WTC11 (cell line): ENCODE data around the gene PCID2. TPM values are rescaled to one million over a fixed set of nuclear protein-coding genes. Genes with fewer than 3 reads are reported as not detected.

ENCODE experiments used
- ATAC-seq: fragments of 200-7000 bp; cut with Tn5 transposase; 2 replicates; pipeline ENCODE4 v1.10.0; 2021; ENCODE audit warnings: mild to moderate bottlenecking, moderate library complexity
- CTCF ChIA-PET: fragments of 300-600 bp; sonication (Branson Sonifier 250); formaldehyde crosslinking; loops from one replicate; lab custom pipeline; 2021; ENCODE audit warnings: antibody characterized with exemption; lab: Charles Lee
- POLR2A ChIA-PET: fragments of 350-600 bp; sonication (Branson Sonifier 250); formaldehyde crosslinking; loops from one replicate; lab custom pipeline; 2021; ENCODE audit warnings: antibody characterized with exemption; lab: Charles Lee
- DNase-seq: peaks from one replicate; pipeline ENCODE4 v3.0.0; 2021; ENCODE audit warnings: low spot score
- H3K27ac Mint-ChIP-seq: 2 replicates; pipeline ENCODE4 v1.8.0; 2021; ENCODE audit warnings: mixed read lengths
- H3K27me3 Mint-ChIP-seq: 2 replicates; pipeline ENCODE4 v1.8.0; 2021; ENCODE audit warnings: low read depth, mild to moderate bottlenecking, moderate library complexity, mixed read lengths
- H3K36me3 Mint-ChIP-seq: 2 replicates; pipeline ENCODE4 v1.8.0; 2021; ENCODE audit warnings: mixed read lengths
- H3K4me1 Mint-ChIP-seq: 2 replicates; pipeline ENCODE4 v1.8.0; 2022; ENCODE audit warnings: mixed read lengths
- H3K4me3 Mint-ChIP-seq: 2 replicates; pipeline ENCODE4 v1.8.0; 2021; ENCODE audit warnings: mild to moderate bottlenecking, moderate library complexity, mixed read lengths
- H3K9me3 Mint-ChIP-seq: 2 replicates; pipeline ENCODE4 v1.8.0; 2021; ENCODE audit warnings: mixed read lengths
- ARID4B ChIP-seq: sonication (generic); formaldehyde crosslinking; IDR thresholded peaks from 2 replicates; pipeline ENCODE4 v1.8.0; 2023; ENCODE audit warnings: missing genetic modification reagents, mild to moderate bottlenecking, borderline replicate concordance
- ATF1 ChIP-seq: sonication (generic); formaldehyde crosslinking; IDR thresholded peaks from 2 replicates; pipeline ENCODE4 v1.8.1; 2023; ENCODE audit warnings: mild to moderate bottlenecking, moderate library complexity, missing genetic modification reagents
- CBFB ChIP-seq: sonication (generic); formaldehyde crosslinking; IDR thresholded peaks from 2 replicates; pipeline ENCODE4 v1.8.1; 2022; ENCODE audit warnings: mild to moderate bottlenecking, low read depth, missing genetic modification reagents
- CDX4 ChIP-seq: fragments of 250-450 bp; sonication (Bioruptor Pico); IDR thresholded peaks from 2 replicates; pipeline ENCODE4 v1.9.0; 2021; ENCODE audit warnings: moderate library complexity, mild to moderate bottlenecking, inconsistent platforms, borderline replicate concordance
- CREM ChIP-seq: sonication (generic); formaldehyde crosslinking; IDR thresholded peaks from 2 replicates; pipeline ENCODE4 v1.8.1; 2022; ENCODE audit warnings: mild to moderate bottlenecking, missing genetic modification reagents, moderate library complexity
- CTCF ChIP-seq: fragments of 200-600 bp; IDR thresholded peaks from 2 replicates; pipeline ENCODE4 v1.8.0; 2022; ENCODE audit warnings: antibody characterized with exemption
- E2F5 ChIP-seq: sonication (generic); formaldehyde crosslinking; IDR thresholded peaks from 2 replicates; pipeline ENCODE4 v1.8.1; 2022; ENCODE audit warnings: mild to moderate bottlenecking, moderate library complexity, missing genetic modification reagents
- ETV6 ChIP-seq: sonication (generic); formaldehyde crosslinking; IDR thresholded peaks from 2 replicates; pipeline ENCODE4 v1.8.1; 2022; ENCODE audit warnings: mild to moderate bottlenecking, missing genetic modification reagents
- GRHL2 ChIP-seq: fragments of 250-450 bp; sonication (Bioruptor Pico); IDR thresholded peaks from 2 replicates; pipeline ENCODE4 v1.8.0; 2022; ENCODE audit warnings: mild to moderate bottlenecking, moderate library complexity; ENCODE audit not compliant: insufficient replicate concordance, severe bottlenecking
- IRF1 ChIP-seq: sonication (generic); formaldehyde crosslinking; IDR thresholded peaks from 2 replicates; pipeline ENCODE4 v1.8.0; 2023; ENCODE audit warnings: missing genetic modification reagents
- KAT7 ChIP-seq: sonication (generic); formaldehyde crosslinking; IDR thresholded peaks from 2 replicates; pipeline ENCODE4 v1.8.1; 2023; ENCODE audit warnings: missing genetic modification reagents, mild to moderate bottlenecking, borderline replicate concordance
- NR1H2 ChIP-seq: sonication (generic); formaldehyde crosslinking; IDR thresholded peaks from 2 replicates; pipeline ENCODE4 v1.9.0; 2021; ENCODE audit warnings: mild to moderate bottlenecking, moderate library complexity, missing genetic modification reagents
- PRRX2 ChIP-seq: fragments of 250-450 bp; sonication (Bioruptor Pico); IDR thresholded peaks from 2 replicates; pipeline ENCODE4 v1.8.0; 2021; ENCODE audit warnings: mild to moderate bottlenecking
- SP1 ChIP-seq: sonication (generic); formaldehyde crosslinking; conservative IDR thresholded peaks from 2 replicates; pipeline ENCODE4 v1.8.1; 2022; ENCODE audit warnings: missing genetic modification reagents
- TCF7 ChIP-seq: sonication (generic); formaldehyde crosslinking; IDR thresholded peaks from 2 replicates; pipeline ENCODE4 v1.8.0; 2022; ENCODE audit warnings: mild to moderate bottlenecking, low read depth, missing genetic modification reagents, moderate library complexity
- USF1 ChIP-seq: sonication (generic); formaldehyde crosslinking; IDR thresholded peaks from 2 replicates; pipeline ENCODE4 v1.8.0; 2022; ENCODE audit warnings: mild to moderate bottlenecking, missing genetic modification reagents
- ZBTB21 ChIP-seq: sonication (generic); formaldehyde crosslinking; IDR thresholded peaks from 2 replicates; pipeline ENCODE4 v1.8.1; 2023; ENCODE audit warnings: mild to moderate bottlenecking, missing genetic modification reagents, borderline replicate concordance
- ZNF121 ChIP-seq: sonication (generic); formaldehyde crosslinking; IDR thresholded peaks from 2 replicates; pipeline ENCODE4 v1.8.0; 2023; ENCODE audit warnings: missing genetic modification reagents
- ZNF232 ChIP-seq: sonication (generic); formaldehyde crosslinking; IDR thresholded peaks from 2 replicates; pipeline ENCODE4 v1.8.0; 2022; ENCODE audit warnings: mild to moderate bottlenecking, missing genetic modification reagents
- ZNF671 ChIP-seq: fragments of 250-450 bp; sonication (Bioruptor Pico); IDR thresholded peaks from 2 replicates; pipeline ENCODE4 v1.8.0; 2021; ENCODE audit warnings: mild to moderate bottlenecking
- total RNA-seq: library from RNA; stranded (reverse); gene quantifications from 3 replicates; pipeline ENCODE4 v1.2.3, GENCODE V29; 2021

Gene PCID2
- total RNA-seq, 1 experiment from 2014 or later, result 69.4 TPM

GRCh38 chr13:113179374-113180230 is 28.9 kb downstream of the PCID2 start:
- TF ChIP-seq KAT7 (CRISPR knock-in tag) (no peak), CREM (CRISPR knock-in tag) (0 out of 2 replicates have a peak, but pooled peaks have one; percentile 20), PRRX2 (CRISPR knock-in tag) (no peak), ARID4B (CRISPR knock-in tag) (no peak)
- TF ChIP-seq, all 79 proteins: peak for 1
- CTCF ChIA-PET, result interaction anchor here (1.5 kb wide), 1 partner anchor 150 kb away, joined by 4 read pairs; no protein-coding TSS in a partner anchor
- Mint-ChIP-seq H3K27me3 (no peaks in the 10 kb centered on the region), H3K27ac (peak overlapping the region; percentile 55; the same call in 1 of the 2 replicates), H3K36me3 (peaks cover 71% of the 10 kb centered on the region), H3K4me3 (no peak overlapping the region), H3K4me1 (peaks cover 16% of the 10 kb centered on the region), H3K9me3 (no peaks in the 10 kb centered on the region)
- POLR2A ChIA-PET, result no interaction called here
- DNase-seq, result no peak
- peak; percentile 82 for ATAC-seq

- DNase-seq (no peak), ATAC-seq (no peak)
- Mint-ChIP-seq H3K4me1 (peaks cover 16% of the 10 kb centered on the region), H3K4me3 (no peak overlapping the region), H3K27me3 (no peaks in the 10 kb centered on the region), H3K36me3 (peaks cover 67% of the 10 kb centered on the region), H3K9me3 (no peaks in the 10 kb centered on the region), H3K27ac (no peak overlapping the region)
- POLR2A ChIA-PET, result no interaction called here
- TF ChIP-seq IRF1 (no peak), ZNF232 (CRISPR knock-in tag) (no peak), CTCF (no peak), TCF7 (CRISPR knock-in tag) (no peak), E2F5 (no peak), CBFB (CRISPR knock-in tag) (no peak), ATF1 (no peak), CDX4 (no peak), ZNF671 (CRISPR knock-in tag) (no peak), GRHL2 (CRISPR knock-in tag) (no peak), ZNF121 (CRISPR knock-in tag) (no peak), SP1 (CRISPR knock-in tag) (no peak), ZBTB21 (no peak), USF1 (CRISPR knock-in tag) (no peak), ETV6 (CRISPR knock-in tag) (no peak), NR1H2 (no peak)
- CTCF ChIA-PET, result interaction anchor here (1.5 kb wide), 1 partner anchor 149 kb away, joined by 4 read pairs; no protein-coding TSS in a partner anchor
These were observed 29.6 kb downstream of the PCID2 start for GRCh38 chr13:113178896-113179167.
